ES-I3 (cell line): Measurements from ENCODE around the gene SLIT3.

Experiments used
- H3K36me3 ChIP-seq: 2 replicates; pipeline ENCODE4 v1.6.1; 2013; ENCODE audit warnings: mild to moderate bottlenecking, low read length, control low read depth, moderate library complexity; ENCODE audit not compliant: insufficient read depth
- H3K4me1 ChIP-seq: 2 replicates; pipeline ENCODE4 v1.6.1; 2013; ENCODE audit warnings: mild to moderate bottlenecking, control low read depth, low read length; ENCODE audit not compliant: insufficient read depth
- H3K9ac ChIP-seq: 2 replicates; pipeline ENCODE4 v1.6.1; 2013; ENCODE audit warnings: low read depth, mild to moderate bottlenecking, low read length, moderate library complexity
- H3K9me3 ChIP-seq: 2 replicates; pipeline ENCODE4 v1.6.1; 2013; ENCODE audit warnings: mild to moderate bottlenecking, low read length, moderate library complexity; ENCODE audit not compliant: control insufficient read depth, insufficient read depth

The SLIT3 gene

DNA sequence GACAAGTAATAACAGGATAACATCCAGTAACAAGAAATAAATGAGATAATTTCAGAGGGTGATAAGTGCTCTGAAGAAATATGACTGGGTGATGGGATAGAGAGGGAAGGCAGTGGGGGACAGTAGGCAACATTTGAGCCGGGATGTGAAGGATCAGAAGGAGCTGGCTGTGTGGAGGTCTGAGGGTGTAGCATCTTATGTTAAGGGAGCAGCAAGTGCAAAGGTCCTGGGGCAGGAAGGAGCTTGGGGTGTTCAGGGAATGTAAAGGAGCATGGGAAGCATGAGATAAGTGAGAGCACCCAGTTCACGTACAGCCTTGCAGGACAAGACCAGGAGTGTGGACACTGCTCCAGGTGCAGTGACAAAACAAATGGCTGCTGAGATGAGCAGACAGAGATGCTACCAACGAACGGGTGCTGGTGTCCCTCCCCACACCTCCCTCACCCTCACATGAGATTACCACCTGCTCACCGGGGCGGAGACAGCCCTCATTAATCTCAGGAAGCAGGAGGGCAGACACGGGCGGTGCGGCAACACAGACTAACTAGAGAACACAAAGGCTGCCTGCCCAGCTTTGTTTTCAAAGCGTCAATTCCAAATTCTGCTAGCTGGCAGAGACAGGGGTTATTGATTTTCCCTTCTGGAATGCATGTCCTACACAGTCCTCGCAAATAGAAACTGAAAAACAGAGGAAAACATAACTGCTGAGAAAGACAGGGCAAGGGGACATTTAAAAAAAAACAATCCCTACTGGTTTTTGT, 423.6 kb downstream of the SLIT3 start:
- Histone ChIP-seq H3K9ac (no peak overlapping the region), H3K4me1 (peaks cover 16% of the 10 kb centered on the region; the same call in 1 of the 2 replicates), H3K9me3 (no peaks in the 10 kb centered on the region), H3K36me3 (no peaks in the 10 kb centered on the region)

DNA sequence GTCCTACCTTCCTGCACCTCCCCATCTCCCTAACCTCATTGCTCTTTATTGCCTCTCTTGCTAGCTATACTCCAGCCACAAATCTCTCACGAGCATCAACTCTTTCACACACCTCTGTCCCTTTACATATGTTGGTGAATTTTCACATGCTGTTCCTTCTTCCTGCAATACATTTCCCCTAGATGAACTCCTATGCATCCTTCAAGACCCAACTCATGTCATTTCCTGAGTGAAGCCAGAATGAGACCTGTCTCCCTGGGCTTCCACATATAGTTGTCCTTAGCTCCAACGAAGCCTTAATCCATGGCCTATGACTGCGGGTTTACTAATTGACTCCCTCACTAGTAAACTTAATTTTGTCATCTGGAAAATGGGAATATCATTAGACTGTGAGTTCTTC, 424.5 kb downstream of the SLIT3 start:
- Histone ChIP-seq H3K4me1 (peaks cover 12% of the 10 kb centered on the region; the same call in 1 of the 2 replicates), H3K9me3 (no peaks in the 10 kb centered on the region), H3K9ac (no peak overlapping the region), H3K36me3 (no peaks in the 10 kb centered on the region)

DNA sequence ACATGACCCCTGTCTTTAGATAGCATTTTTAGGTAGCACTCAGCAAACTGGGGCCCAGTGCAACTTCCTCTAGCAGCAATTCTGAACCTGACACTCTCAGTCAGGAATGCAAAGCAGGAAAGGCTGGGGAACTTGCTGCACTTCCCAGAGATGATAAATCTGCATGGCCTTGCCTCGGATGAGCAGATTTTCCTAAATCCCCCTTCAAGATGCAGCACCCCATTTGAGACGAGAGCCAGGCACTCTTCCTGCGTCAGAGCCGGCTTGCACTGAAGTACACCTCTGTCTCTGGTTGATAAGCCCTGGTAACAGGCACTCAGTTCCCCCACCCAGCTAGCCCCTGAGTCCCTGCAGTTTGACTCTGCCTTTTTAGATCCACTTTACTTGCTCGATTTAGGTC, 425.1 kb downstream of the SLIT3 start:
- no peaks in the 10 kb centered on the region for H3K9me3 ChIP-seq
- no peak overlapping the region for H3K9ac ChIP-seq
- H3K36me3 ChIP-seq = no peaks in the 10 kb centered on the region
- peaks cover 12% of the 10 kb centered on the region; the same call in 1 of the 2 replicates for H3K4me1 ChIP-seq

DNA sequence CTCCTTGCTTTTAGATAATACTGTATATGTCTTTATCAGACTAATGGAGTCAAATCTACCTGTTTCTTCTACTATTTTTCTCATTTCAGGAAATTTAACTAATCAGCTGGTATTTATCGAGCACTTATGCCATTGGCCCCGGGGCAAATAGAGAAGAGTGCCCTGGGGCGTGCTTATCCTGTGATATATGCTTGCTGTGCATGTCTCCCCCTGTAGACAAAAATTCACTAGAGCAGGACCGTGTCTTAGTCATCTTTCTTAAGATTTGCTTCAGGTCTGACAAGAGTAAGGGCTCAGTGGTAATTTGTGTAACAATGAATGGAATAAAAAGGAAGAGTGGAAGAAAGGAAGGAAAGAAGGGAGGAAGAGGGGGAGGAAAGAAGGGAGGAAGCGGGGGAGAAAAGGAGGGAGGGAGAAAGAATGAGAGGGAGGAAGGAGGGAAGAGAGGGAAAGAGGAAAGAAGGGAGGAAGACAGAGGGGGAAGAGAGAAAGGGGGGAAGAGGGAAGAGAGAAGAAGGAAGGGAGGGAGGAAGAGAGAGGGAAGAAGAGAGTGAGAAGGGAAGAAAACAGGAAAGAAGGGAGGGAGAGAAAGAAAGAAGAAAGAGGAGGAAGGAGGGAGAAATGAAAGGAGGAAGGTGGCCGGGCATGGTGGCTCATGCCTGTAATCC, 426.1 kb downstream of the SLIT3 start:
- H3K9me3 ChIP-seq = no peaks in the 10 kb centered on the region
- no peak overlapping the region for H3K9ac ChIP-seq
- no peaks in the 10 kb centered on the region for H3K36me3 ChIP-seq
- peaks cover 12% of the 10 kb centered on the region; the same call in 1 of the 2 replicates for H3K4me1 ChIP-seq

DNA sequence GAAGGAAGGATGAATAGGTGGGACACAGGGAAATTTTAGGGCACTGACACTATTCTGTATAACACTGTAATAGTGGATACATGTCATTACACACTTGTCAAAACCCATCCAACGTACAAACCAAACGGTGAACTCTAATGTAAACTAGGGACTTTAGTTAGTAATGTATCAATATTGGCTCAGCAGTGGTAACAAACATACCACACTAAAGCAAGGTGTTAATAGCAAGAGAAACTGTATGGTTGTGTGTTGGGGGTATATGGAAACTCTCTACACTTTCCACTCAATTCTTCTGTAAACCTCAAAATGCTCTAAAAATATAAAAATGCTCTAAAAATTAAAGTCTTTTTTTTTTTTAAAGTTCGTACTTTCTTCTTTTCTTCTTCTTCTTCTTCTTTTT, 428.7 kb downstream of the SLIT3 start:
- Histone ChIP-seq H3K9ac (no peak overlapping the region), H3K36me3 (no peaks in the 10 kb centered on the region), H3K9me3 (no peaks in the 10 kb centered on the region), H3K4me1 (0 out of 2 replicates have a peak, but pooled peaks cover 6% of the 10 kb centered on the region)

DNA sequence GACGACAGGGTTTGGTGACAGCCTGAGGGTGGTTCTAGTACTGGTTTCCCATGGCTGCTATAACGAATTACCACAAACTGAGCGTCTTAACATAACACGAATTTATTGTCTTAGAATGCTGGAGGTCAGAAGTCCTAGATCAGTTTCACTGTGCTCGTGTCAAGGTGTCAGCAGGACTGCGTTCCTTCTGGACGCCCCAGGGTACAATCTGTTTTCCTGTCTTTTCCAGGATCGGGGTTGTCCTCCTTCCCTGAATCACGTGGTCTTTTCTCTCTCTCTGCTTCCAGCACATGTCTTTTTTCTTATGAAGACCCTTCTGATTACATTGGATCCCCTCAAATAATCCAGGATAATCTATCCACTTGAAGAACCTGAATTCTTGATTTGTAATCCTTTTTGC, 430.0 kb downstream of the SLIT3 start:
- Histone ChIP-seq H3K9me3 (no peaks in the 10 kb centered on the region), H3K9ac (no peak overlapping the region), H3K4me1 (peaks cover 5% of the 10 kb centered on the region; the same call in 1 of the 2 replicates), H3K36me3 (no peaks in the 10 kb centered on the region)

DNA sequence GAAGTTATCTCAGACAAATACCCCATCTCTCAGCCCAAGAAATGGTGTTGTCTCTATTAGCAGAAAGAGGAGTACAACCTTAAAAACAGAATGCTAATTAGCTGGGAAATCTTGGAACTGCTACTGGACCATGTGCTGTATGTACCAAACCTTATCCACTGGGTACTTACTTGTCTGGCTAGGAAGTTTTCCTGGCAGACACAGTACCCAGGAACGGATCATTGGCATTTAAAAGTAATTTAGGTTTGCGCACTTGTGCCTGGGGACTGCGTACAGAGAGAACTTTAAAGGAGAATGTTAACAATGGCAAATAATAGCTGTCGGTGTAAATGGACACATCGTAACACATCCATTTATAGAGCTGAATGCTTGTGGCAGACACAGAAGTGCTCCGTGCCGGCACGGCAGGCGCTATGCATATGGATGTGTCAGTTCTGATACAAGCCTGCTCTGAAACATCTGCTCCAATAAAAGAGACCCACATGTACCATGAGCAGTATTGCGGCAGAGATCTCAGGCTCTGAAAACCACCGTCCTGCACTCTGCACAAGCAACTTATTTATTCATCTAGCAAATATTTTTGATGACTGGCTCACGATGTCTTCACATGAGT, 431.2 kb downstream of the SLIT3 start:
- Histone ChIP-seq H3K36me3 (no peaks in the 10 kb centered on the region), H3K4me1 (no peaks in the 10 kb centered on the region; the same call in 1 of the 2 replicates), H3K9me3 (no peaks in the 10 kb centered on the region), H3K9ac (no peak overlapping the region)

DNA sequence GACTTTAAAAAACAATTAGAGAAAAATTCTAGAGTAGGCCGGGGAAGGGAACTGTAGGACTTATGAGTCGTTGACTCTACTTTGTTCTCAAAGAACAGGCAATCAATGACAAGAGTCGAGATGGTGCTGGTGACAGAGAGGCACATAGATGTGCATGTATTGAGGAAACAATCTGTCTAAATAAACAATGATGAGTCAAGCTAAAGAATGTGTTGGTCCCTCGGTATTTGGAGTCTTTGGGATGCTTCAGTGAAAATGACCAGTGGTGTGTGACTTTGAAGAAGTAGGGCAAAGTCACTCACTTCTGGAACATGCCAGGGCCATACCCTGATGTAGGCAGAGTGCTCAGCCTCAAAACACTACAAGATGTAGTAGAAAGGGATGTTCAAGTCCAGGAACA, 433.7 kb downstream of the SLIT3 start:
- Histone ChIP-seq H3K9ac (no peak overlapping the region), H3K36me3 (no peaks in the 10 kb centered on the region), H3K4me1 (no peaks in the 10 kb centered on the region; the same call in 1 of the 2 replicates), H3K9me3 (no peaks in the 10 kb centered on the region)

DNA sequence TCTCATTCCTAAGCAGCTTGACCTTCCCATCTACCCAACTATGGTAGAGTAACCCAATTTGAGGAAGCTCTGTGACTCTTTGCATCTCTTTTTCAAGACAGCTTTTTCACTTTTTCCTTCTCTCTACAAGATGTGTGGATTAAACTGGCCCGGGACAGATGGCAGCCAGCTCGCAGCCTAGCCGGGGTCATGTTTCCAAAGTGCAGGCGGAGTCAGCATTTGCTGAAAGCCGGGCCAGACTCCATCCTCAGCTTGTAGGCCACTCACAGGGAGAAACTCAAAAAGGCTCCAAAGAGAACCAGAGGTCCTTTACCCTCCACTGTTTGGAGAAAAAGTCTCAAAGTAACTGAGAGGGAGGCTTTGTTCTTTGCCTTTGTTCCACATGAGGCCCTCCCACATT, 435.0 kb downstream of the SLIT3 start:
- no peak overlapping the region for H3K9ac ChIP-seq
- no peaks in the 10 kb centered on the region for H3K9me3 ChIP-seq
- H3K4me1 ChIP-seq = no peaks in the 10 kb centered on the region; the same call in 1 of the 2 replicates
- H3K36me3 ChIP-seq = no peaks in the 10 kb centered on the region

DNA sequence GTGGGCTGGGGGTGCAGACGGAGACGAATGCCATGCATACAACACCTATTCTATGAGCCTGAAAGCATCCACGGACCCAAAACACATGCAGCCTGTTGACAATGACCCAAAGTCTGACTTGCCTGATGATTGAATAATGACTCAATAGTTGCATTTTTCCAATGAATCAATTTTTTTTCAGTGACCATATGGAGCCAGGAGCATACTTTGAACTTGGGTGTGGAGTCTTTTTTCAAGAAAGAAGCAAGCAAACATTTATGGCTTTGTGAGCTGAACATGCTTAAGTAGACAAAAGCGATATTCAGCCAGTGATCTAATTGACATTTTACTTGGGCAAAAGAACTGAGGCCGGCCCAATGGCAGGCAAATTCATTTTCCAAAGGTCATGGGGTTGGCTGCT, 437.9 kb downstream of the SLIT3 start:
- Histone ChIP-seq H3K4me1 (no peaks in the 10 kb centered on the region; the same call in 1 of the 2 replicates), H3K9me3 (no peaks in the 10 kb centered on the region), H3K36me3 (no peaks in the 10 kb centered on the region), H3K9ac (no peak overlapping the region)

DNA sequence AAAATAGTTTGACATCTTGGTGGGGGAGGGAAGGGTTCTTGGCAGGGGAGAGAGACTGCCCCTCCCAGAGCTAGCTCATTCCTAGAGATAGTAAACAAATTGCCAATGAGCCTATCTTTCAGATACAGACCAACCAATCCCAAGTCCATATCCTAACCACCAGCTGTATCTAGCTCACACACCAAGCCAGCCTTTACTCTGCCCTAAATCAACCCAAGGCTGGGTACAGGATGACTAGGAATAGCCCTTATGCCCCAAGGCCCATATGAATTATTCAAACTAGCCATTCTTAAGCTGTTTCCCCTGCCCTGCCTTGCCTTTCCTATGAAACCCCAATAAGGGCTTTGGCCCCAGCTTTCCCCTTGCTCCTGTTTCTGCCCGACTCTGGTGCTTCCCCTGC, 440.4 kb downstream of the SLIT3 start:
- Histone ChIP-seq H3K9me3 (no peaks in the 10 kb centered on the region), H3K9ac (no peak overlapping the region), H3K4me1 (no peaks in the 10 kb centered on the region), H3K36me3 (no peaks in the 10 kb centered on the region)

DNA sequence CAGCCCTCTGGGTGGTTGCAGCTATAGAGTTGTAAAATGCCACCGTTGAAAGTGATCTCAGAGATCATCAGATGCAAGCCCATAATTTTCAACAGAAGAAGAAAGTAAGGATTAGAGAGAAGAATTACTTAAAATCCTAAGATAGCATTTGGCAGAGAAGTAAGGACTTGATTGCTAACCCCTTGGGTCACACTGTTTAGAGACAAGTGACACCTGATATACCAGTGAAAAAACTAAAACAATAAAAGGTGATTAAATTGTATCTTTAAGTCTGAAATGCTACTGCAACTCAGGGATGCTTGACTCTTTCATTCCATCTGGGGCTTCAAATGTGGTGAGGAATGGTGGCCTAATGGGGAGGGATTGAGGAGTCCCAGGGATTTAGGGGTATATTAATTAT, 440.9 kb downstream of the SLIT3 start:
- Histone ChIP-seq H3K9me3 (no peaks in the 10 kb centered on the region), H3K36me3 (no peaks in the 10 kb centered on the region), H3K9ac (no peak overlapping the region), H3K4me1 (no peaks in the 10 kb centered on the region)

DNA sequence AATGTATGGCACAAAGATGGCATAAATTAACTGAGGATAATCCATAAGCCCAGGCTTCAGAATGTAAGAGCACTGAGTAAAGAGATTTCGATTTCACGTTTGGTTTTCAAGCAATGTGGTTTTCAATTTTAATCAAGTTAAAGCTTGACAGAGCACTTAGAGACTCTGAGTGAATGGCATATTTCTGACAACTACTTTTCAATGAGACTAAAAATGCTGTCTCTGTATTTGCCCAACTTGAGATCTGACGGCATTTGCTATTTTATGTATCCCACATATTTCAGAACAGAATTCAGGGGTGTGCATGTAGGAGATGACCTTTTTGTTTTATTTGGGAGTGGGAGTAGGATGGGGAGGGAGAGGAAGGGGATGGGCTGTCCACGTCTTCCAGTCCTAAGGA, 441.5 kb downstream of the SLIT3 start:
- Histone ChIP-seq H3K9me3 (no peaks in the 10 kb centered on the region), H3K36me3 (no peaks in the 10 kb centered on the region), H3K4me1 (no peaks in the 10 kb centered on the region), H3K9ac (no peak overlapping the region)

DNA sequence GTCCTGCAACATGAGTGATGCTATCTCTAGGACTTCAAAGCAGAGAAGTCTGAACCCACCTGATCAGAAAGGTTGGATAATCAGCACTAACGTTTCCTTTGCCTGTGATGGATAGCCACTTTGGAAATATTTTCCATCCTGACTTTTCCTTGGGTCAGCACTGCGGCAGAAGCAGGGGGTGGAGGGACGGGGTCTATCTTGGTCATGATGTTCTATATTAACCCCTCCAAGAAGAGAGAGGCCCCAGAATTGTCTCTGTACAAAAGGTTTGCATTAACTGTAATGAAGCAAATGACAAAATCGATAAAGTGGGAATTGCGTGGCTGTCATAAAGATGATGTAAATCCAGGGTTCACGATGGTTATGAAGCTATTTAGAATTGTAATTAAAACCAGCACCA, 441.9 kb downstream of the SLIT3 start:
- Histone ChIP-seq H3K4me1 (no peaks in the 10 kb centered on the region), H3K36me3 (no peaks in the 10 kb centered on the region), H3K9ac (no peak overlapping the region), H3K9me3 (no peaks in the 10 kb centered on the region)

DNA sequence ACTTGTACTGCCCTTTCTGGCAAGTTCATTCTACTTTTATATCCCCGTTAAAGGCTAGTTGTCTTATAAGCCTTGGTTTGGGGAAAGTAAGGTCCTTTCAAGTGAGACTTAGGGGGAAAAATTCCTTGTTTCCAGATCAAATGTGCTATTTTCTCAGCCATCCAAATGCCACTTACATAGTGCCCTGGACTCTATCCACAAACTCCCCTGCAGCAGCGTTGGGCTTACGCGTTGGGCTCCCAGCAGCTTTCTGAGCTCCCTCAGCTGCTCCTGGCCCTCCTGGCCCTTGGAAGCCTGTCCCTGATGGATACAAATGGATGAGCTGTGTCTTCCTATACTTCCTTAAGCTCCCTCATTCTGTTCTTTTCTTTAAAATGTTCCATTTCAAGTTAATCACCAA, 442.6 kb downstream of the SLIT3 start:
- H3K36me3 ChIP-seq = no peaks in the 10 kb centered on the region
- no peak overlapping the region for H3K9ac ChIP-seq
- H3K4me1 ChIP-seq = no peaks in the 10 kb centered on the region

More for the DNA sequence above, 442.6 kb downstream of the SLIT3 start:
- no peaks in the 10 kb centered on the region for H3K9me3 ChIP-seq
